Measurements from ENCODE around the gene PAF1. TPM values are rescaled to one million over a fixed set of nuclear protein-coding genes. Genes with fewer than 3 reads are reported as not detected.
A peak's percentile ranks its signal among the peaks of the same experiment; 100 is the strongest.

The PAF1 gene
- total and polyA plus RNA-seq, 4 donors: 13.7 to 29.4 (median 18.9) TPM

DNA sequence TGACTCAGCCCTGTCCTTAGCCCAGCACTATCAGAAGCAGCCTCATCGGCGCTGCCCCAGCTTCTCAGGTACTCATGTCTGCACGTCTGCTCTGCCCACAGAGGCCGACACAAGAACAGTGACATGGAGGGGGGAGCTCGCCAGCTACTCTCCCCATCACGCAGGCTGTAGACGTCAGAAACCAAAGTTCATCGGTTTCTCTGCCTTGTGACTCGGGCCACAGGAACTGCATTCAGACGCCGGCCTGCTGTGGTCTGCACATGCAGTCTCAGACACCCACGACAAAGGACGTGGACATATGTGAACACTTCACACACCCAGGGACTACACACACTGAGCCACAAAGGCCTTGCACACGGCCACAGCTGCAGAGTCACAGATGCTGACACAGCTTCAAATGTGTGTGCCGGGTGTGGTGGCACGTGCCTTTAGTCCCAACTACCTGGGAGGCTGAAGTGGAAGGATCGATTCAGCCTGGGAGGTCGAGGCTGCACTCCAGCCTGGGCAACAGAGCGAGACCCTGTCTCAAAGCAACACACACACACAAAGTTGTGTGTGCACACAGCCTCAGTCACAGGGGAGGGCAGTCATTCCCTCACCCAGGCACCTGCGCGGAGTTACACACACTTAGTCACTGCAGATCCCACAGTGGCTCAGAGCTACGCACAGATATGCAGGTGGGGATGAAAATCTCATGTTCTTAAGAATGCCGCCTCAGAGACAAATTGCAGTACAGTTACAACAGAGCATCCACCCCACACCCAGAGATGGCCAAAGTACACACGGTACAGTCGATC is 10.8 kb upstream of the PAF1 start:
- H3K4me3 ChIP-seq (ENCODE audit: low read depth in 1 of 3, low read length in 3 of 3): peak overlapping the region in 2 of 3 donors; percentile 10 to 51
- no peaks in the 10 kb centered on the region for H3K9me3 ChIP-seq (ENCODE audit: control insufficient read depth in 4 of 4, low read length in 3 of 4)
- H3K27ac ChIP-seq (ENCODE audit: low read depth in 1 of 2, low read length in 2 of 2): peak overlapping the region; percentile 96 to 98
- H3K4me1 ChIP-seq (ENCODE audit: control insufficient read depth in 4 of 4, insufficient read depth in 4 of 4, low read length in 3 of 4): peaks cover 24 to 47% (median 33%) of the 10 kb centered on the region in 4 donors
- DNase-seq (ENCODE audit: low spot score): peak; percentile 62
- WGBS: 17% methylated on average over 25 of the region's 25 CpGs
- H3K9ac ChIP-seq (ENCODE audit: low read depth in 1 of 2, low read length in 2 of 2): peak overlapping the region; percentile 23 to 57
- no peaks in the 10 kb centered on the region for H3K36me3 ChIP-seq (ENCODE audit: control insufficient read depth in 4 of 4, insufficient read depth in 3 of 4, low read depth in 1 of 4, low read length in 3 of 4)
- no peaks in the 10 kb centered on the region for H3K27me3 ChIP-seq (ENCODE audit: control insufficient read depth in 4 of 4, insufficient read depth in 4 of 4, low read length in 3 of 4)
- TF ChIP-seq, protein P1, sequence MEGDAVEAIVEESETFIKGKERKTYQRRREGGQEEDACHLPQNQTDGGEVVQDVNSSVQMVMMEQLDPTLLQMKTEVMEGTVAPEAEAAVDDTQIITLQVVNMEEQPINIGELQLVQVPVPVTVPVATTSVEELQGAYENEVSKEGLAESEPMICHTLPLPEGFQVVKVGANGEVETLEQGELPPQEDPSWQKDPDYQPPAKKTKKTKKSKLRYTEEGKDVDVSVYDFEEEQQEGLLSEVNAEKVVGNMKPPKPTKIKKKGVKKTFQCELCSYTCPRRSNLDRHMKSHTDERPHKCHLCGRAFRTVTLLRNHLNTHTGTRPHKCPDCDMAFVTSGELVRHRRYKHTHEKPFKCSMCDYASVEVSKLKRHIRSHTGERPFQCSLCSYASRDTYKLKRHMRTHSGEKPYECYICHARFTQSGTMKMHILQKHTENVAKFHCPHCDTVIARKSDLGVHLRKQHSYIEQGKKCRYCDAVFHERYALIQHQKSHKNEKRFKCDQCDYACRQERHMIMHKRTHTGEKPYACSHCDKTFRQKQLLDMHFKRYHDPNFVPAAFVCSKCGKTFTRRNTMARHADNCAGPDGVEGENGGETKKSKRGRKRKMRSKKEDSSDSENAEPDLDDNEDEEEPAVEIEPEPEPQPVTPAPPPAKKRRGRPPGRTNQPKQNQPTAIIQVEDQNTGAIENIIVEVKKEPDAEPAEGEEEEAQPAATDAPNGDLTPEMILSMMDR (IDR thresholded peaks at IDR 0.05; ENCODE audit: low read depth, low read length, missing input control): no peak
- TF ChIP-seq RAD21 (IDR thresholded peaks at IDR 0.05): peak in 1 of 2 donors; percentile 43
- TF ChIP-seq, protein P2, sequence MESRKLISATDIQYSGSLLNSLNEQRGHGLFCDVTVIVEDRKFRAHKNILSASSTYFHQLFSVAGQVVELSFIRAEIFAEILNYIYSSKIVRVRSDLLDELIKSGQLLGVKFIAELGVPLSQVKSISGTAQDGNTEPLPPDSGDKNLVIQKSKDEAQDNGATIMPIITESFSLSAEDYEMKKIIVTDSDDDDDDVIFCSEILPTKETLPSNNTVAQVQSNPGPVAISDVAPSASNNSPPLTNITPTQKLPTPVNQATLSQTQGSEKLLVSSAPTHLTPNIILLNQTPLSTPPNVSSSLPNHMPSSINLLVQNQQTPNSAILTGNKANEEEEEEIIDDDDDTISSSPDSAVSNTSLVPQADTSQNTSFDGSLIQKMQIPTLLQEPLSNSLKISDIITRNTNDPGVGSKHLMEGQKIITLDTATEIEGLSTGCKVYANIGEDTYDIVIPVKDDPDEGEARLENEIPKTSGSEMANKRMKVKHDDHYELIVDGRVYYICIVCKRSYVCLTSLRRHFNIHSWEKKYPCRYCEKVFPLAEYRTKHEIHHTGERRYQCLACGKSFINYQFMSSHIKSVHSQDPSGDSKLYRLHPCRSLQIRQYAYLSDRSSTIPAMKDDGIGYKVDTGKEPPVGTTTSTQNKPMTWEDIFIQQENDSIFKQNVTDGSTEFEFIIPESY (IDR thresholded peaks at IDR 0.05): peak; percentile 84
- TF ChIP-seq, protein P3, sequence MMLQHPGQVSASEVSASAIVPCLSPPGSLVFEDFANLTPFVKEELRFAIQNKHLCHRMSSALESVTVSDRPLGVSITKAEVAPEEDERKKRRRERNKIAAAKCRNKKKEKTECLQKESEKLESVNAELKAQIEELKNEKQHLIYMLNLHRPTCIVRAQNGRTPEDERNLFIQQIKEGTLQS (IDR thresholded peaks at IDR 0.05): no peak
- no peak for TF ChIP-seq NR2F2 (IDR thresholded peaks at IDR 0.05)
- peak; percentile 95 for TF ChIP-seq TAF1 (conservative IDR thresholded peaks at IDR 0.05)
- TF ChIP-seq HNF4G (IDR thresholded peaks at IDR 0.05): peak; percentile 67
- TF ChIP-seq FOXA2 (IDR thresholded peaks at IDR 0.05): peak; percentile 14
- TF ChIP-seq HNF4A (conservative IDR thresholded peaks at IDR 0.05): peak; percentile 73 to 92
- TF ChIP-seq, protein P4, sequence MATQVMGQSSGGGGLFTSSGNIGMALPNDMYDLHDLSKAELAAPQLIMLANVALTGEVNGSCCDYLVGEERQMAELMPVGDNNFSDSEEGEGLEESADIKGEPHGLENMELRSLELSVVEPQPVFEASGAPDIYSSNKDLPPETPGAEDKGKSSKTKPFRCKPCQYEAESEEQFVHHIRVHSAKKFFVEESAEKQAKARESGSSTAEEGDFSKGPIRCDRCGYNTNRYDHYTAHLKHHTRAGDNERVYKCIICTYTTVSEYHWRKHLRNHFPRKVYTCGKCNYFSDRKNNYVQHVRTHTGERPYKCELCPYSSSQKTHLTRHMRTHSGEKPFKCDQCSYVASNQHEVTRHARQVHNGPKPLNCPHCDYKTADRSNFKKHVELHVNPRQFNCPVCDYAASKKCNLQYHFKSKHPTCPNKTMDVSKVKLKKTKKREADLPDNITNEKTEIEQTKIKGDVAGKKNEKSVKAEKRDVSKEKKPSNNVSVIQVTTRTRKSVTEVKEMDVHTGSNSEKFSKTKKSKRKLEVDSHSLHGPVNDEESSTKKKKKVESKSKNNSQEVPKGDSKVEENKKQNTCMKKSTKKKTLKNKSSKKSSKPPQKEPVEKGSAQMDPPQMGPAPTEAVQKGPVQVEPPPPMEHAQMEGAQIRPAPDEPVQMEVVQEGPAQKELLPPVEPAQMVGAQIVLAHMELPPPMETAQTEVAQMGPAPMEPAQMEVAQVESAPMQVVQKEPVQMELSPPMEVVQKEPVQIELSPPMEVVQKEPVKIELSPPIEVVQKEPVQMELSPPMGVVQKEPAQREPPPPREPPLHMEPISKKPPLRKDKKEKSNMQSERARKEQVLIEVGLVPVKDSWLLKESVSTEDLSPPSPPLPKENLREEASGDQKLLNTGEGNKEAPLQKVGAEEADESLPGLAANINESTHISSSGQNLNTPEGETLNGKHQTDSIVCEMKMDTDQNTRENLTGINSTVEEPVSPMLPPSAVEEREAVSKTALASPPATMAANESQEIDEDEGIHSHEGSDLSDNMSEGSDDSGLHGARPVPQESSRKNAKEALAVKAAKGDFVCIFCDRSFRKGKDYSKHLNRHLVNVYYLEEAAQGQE (IDR thresholded peaks at IDR 0.05): peak; percentile 94
- peak; percentile 37 to 84 for TF ChIP-seq RXRA (IDR thresholded peaks at IDR 0.05)
- peak in 1 of 2 donors; percentile 61 for TF ChIP-seq GABPA (IDR thresholded peaks at IDR 0.05 in 1 of 2, conservative IDR thresholded peaks at IDR 0.05 in 1 of 2)
- peak; percentile 84 for TF ChIP-seq SP1 (IDR thresholded peaks at IDR 0.05)
- TF ChIP-seq FOXA1 (IDR thresholded peaks at IDR 0.05): no peak
- TF ChIP-seq JUND (IDR thresholded peaks at IDR 0.05): peak; percentile 64 to 92
- TF ChIP-seq YY1 (IDR thresholded peaks at IDR 0.05): peak; percentile 84
- peak; percentile 23 to 94 for TF ChIP-seq EGR1 (IDR thresholded peaks at IDR 0.05; ENCODE audit: low read depth in 2 of 2)
- TF ChIP-seq, protein P5, sequence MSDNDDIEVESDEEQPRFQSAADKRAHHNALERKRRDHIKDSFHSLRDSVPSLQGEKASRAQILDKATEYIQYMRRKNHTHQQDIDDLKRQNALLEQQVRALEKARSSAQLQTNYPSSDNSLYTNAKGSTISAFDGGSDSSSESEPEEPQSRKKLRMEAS (IDR thresholded peaks at IDR 0.05): peak; percentile 96

Measured in liver (tissue), 9 donors.